ENCODE results near the gene EFCAB13.

DNA sequence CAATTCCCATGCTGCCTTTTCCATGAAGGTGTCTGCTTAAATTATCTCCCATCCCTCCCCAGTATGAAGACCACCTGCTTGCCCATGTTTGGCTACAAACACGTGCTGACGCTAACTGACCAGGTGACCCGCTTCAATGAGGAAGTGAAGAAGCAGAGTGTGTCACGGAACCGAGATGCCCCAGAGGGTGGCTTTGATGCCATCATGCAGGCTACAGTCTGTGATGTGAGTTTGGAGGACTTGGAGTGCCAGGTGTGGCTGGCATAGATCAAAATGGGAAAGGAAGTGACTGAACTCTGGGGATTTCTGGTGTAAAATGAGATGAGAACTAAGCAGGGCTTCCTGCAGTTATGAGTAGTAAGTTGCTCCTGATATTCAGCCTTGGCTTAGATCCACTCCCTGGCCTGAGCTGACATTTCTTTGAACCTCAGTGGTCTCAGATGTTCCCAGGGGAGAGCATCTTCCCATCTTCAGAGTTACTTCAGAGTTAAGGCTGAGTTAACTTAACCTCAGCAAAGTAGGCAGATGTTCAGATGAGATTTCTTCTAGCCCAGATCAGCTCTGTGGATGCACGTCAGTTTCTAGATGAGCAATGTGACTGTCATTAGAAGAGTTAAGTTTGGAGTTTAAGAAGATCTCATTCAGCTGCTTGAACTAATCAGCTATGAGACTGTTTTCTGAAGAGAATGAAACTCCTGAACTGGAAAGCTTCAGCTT lies 37.4 kb upstream of the EFCAB13 start:
- TF ChIP-seq, protein P1, sequence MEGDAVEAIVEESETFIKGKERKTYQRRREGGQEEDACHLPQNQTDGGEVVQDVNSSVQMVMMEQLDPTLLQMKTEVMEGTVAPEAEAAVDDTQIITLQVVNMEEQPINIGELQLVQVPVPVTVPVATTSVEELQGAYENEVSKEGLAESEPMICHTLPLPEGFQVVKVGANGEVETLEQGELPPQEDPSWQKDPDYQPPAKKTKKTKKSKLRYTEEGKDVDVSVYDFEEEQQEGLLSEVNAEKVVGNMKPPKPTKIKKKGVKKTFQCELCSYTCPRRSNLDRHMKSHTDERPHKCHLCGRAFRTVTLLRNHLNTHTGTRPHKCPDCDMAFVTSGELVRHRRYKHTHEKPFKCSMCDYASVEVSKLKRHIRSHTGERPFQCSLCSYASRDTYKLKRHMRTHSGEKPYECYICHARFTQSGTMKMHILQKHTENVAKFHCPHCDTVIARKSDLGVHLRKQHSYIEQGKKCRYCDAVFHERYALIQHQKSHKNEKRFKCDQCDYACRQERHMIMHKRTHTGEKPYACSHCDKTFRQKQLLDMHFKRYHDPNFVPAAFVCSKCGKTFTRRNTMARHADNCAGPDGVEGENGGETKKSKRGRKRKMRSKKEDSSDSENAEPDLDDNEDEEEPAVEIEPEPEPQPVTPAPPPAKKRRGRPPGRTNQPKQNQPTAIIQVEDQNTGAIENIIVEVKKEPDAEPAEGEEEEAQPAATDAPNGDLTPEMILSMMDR (IDR thresholded peaks at IDR 0.05; ENCODE audit: poor library complexity): no peak
- TF ChIP-seq EZH2phosphoT487 (IDR thresholded peaks at IDR 0.05; ENCODE audit: low read depth, severe bottlenecking, unreplicated experiment): no peak

All from hepatocyte (in vitro differentiated cells).